Measurements from ENCODE around the gene DLX4.

The DLX4 gene

GRCh38 chr17:49946964-49947584, 21.9 kb upstream of the DLX4 start:
- no peak for ATAC-seq

DNA sequence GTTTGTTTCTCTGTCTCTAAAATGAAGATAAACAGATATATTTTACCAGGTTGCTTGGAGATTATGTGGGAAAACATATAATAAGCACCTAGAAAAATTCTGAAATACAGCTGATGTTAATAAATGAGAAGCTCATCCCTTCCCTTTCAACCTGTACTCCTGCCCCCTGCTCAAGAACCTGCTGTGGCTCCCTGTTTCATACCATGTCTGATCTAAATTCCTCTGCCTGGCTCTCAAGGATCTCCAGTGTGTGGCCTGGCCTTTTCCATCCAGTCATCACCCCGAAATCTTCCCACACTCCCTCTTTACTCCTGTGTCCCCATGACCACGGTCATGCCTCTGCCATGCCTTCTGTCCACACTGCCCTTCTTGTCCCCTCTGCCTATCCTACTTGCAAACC, 19.4 kb upstream of the DLX4 start:
- no peak for ATAC-seq
- DNase-seq = no peak

More at GRCh38 chr17:49946964-49947584, 21.9 kb upstream of the DLX4 start:
- DNase-seq = no peak

DNA sequence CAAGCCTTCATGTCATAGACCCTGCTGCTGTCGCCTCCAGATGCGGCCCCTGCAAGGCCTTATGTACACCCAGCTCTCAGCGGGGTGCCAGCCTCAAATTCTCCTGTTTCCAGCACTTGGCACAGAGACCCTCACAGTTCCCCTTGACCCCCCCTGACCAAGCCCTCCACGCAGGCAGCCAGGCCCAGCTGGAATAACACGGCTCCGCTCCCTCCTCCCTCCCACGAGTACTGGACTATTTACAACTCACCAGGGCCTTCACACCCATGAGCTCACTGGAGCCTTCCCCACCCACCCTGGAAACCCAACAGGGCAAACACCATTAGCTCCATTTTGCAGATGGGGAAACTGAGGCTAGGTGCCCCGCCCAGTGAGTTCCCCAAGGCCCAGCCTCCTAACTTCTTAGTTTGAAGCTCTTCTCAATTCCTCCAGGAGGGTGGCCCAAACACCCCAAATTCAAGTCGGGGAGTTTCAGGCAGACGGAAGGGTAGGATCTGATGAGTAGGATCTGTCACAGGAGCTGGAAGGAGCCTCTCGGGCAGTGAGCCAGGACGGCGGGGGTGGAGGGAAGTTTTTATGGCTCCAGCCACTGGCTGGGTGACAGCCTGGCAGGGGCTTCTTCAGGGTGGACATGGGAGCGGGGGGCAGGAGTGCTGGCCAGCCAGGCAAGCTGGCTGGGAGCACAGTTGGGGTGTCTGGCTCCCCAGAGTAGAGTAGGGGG, 17.5 kb upstream of the DLX4 start:
- no peak for DNase-seq

GRCh38 chr17:49952209-49952911, 16.6 kb upstream of the DLX4 start:
- peak; percentile 90 for ATAC-seq
- peak; percentile 87 for DNase-seq

More for the DNA sequence above, 17.5 kb upstream of the DLX4 start:
- no peak for ATAC-seq

DNA sequence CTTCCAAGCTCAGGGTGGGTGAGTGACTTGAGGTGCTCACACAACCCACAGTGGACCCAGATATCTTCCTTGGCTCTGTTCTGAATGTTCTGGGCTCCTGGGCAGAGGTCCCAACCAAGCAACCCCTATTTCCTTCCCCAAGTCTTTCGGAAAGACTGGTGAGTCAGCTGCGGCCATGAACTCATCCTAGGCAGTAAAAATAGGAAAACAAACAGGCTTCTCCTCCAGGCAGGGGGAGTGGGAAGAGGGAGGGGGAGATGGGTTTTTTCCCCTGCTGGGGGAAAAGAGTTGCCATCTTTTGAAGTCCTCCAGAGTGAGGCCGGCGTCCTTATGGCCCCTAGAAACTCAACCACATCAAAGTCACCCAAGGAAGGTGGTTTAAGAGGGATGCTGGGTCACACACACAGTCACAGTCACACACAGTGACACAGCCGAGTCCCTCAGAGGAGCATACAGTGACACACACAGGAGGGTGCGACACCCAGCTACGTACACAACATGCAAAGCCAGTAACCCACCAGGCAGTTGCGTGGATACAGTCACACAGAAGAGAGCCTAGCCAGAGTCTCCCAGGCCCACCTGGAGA, 16.0 kb upstream of the DLX4 start:
- ATAC-seq (no peak), DNase-seq (no peak)

GRCh38 chr17:49955157-49955556, 13.8 kb upstream of the DLX4 start:
- ATAC-seq = no peak
- DNase-seq = no peak

GRCh38 chr17:49956780-49957179, 12.2 kb upstream of the DLX4 start:
- no peak for DNase-seq
- no peak for ATAC-seq

DNA sequence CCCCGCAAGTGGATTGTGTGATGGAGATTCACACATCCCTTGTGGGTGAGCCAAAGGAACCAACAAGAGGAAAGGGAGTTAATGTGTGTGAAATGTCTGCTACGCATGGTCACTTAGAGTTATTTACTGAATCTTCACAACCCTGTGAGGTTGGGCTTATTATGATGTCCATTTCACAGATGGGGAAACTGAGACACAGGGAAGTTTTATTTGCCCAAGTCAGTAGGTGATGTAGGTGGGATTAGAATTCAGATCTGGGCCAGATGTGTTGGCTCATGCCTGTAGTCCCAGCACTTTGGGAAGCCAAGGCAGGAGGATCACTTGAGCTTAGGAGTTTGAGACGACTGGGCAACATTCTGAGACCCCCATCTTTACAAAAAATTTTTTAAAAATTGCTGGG, 11.6 kb upstream of the DLX4 start:
- no peak for ATAC-seq
- DNase-seq = no peak

- ATAC-seq (no peak), DNase-seq (no peak)
Measured at GRCh38 chr17:49958723-49959122, 10.3 kb upstream of the DLX4 start.

- DNase-seq (no peak), ATAC-seq (no peak)
Measured at GRCh38 chr17:49959183-49959935, 9.6 kb upstream of the DLX4 start.

- ATAC-seq = no peak
Measured at GRCh38 chr17:49962599-49963308, 6.2 kb upstream of the DLX4 start.

DNA sequence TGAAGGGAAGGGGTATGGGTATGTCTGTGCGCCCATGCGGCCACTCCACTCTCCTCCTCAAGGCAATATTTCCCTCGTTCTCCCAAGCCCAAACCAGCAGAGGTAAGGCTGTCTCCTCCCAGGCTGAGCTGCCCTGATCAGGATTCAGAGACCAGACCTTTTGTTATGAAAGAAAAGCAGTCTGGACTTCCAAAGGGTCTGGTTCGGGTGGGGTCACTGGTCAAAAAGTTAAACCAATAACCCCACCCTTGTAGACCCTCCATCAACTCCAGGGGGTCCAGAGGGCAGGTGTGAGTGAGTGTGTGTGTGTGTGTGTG, 5.7 kb upstream of the DLX4 start:
- DNase-seq (no peak), ATAC-seq (no peak)

More at GRCh38 chr17:49962599-49963308, 6.2 kb upstream of the DLX4 start:
- DNase-seq = no peak

DNA sequence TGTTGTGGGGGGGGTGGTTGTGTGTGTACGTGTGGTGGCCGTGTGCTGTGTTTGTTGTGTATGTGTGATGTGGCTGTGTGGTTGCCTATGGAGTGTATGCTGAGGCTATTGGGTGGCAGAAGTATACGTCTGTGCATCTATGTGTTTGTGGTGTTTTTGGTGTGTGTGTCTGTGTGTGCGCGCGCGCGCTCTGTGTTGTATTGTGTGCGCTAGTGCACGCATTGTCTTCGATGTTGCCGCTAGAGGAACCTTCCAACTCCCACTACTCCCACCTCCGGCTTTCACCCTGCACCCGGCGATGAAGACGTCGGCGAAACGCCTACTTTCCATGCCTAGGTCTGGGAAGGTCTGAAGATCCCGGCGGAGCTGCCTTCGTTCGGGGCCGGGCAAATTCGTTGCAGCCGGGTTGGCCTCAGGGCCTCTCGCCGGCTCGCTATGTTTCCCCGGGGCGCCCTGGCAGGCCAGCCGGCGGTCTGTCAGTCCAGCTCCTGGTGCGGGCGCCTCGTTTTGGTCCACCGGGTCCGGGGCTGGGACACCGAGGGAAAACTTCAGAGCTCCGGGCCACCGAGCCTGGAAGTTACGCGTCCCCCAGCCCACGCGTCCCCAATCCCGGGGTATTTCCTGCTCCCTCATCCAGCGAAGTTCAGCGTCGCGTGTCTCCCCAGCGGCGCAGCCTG, 5.2 kb upstream of the DLX4 start:
- ATAC-seq (no peak), DNase-seq (no peak)

DNA sequence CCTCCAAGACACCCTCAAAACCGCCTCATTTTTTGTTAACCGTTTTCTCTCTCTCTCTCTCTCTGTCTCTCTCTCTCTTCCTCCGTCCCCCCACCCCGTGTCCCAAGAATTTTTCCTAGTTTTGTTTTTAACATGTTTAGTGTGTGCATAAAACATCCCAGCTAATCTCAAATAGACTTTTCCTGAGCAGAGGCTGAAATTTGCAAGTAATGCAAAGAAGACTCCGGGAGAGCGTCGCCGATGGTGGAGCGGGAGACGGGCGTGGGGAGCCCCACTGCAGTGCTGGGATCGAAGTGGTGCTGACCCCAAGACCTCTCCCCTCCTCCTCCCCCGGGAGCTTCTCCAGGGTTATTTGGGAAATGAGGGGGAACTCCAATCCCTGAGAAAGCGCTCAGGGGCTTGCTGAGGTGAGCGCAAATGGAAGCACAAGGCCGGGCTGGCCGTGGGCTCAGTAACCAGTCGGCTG, 4.7 kb upstream of the DLX4 start:
- no peak for ATAC-seq
- no peak for DNase-seq

DNA sequence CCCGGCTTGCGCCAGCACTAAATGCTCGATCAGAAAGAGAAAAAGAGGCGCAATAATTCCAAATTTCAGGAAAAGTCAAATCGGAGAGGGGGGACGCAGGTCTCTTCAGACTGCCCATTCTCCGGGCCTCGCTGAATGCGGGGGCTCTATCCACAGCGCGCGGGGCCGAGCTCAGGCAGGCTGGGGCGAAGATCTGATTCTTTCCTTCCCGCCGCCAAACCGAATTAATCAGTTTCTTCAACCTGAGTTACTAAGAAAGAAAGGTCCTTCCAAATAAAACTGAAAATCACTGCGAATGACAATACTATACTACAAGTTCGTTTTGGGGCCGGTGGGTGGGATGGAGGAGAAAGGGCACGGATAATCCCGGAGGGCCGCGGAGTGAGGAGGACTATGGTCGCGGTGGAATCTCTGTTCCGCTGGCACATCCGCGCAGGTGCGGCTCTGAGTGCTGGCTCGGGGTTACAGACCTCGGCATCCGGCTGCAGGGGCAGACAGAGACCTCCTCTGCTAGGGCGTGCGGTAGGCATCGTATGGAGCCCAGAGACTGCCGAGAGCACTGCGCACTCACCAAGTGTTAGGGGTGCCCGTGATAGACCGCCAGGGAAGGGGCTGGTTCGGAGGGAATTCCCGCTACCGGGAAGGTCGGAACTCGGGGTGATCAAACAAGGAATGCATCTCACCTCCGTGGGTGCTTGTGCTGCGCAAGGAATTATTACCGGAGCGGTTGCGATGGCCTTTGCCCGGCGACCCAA, 4.0 kb upstream of the DLX4 start:
- DNase-seq (peak; percentile 36), ATAC-seq (no peak)

- ATAC-seq (no peak), DNase-seq (no peak)
Measured at GRCh38 chr17:49965524-49965909, 3.5 kb upstream of the DLX4 start.

DNA sequence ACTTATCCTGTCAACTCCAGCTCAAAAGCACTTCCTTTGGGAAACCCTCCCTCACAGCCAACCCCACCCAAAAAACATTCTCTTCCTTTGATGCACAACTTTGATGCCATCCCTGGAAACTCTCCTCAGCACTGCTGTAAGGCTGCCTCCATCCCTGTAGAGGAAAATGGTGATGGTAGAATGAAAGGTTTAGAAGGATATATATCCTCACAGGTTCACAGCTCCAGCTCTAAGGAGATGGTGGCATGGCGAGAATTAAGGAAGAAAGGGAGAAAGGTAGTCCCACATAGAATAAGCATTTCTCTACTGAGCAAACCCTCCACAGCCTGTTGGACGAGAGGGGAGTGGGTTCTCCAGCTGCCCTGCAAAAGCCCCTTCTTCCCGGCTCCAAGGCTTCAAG, 2.2 kb upstream of the DLX4 start:
- DNase-seq = no peak
- no peak for ATAC-seq

DNA sequence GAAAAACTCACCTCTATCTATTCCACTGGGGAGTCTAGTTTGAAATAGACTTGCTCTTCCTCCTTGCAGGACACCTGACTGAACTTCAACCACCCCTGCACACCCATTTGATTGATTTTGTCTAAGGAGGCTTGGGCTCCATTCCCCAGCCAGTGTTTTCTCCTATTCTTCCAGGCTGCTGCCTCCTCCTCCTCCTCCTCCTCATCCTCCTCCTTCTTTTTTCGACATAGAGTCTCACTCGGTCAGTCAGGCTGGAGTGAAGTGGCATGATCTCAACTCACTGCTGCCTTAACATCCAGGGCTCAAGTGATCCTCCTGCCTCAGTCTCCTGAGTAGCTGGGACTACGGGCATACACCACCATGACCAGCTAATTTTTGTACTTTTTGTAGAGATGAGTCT, 1.8 kb upstream of the DLX4 start:
- no peak for ATAC-seq
- DNase-seq = no peak

- no peak for ATAC-seq
Measured at GRCh38 chr17:49967621-49968404, 1.2 kb upstream of the DLX4 start.

More at GRCh38 chr17:49967621-49968404, 1.2 kb upstream of the DLX4 start:
- no peak for DNase-seq
